ENCODE measurements around the gene KCNK2.

Gene KCNK2

DNA sequence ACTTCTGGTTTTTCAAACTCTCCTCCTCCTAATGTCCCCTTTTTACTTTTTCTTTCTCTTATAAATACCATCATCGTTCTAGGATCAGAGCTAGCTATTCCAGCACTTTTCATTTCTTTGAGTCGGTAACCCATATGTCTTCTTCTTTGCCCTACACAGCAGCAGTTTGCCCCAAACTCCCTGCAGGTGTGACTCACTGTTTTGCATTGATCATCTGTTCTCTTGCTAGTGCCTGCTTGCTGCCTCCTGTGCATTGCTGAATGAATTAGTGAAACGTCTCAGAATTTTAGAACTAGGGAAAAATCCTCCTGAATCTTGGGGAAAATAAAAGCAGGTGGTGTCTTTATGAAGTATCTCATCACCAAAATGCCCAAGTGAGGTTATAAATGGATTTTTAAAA lies 21.7 kb downstream of the KCNK2 start:
- TF ChIP-seq POLR2AphosphoS5 (IDR thresholded peaks at IDR 0.05; ENCODE audit: low read depth, low read length) (no peak), TAF1 (IDR thresholded peaks at IDR 0.05; ENCODE audit: borderline replicate concordance, insufficient read depth, low read length) (no peak), SIN3A (IDR thresholded peaks at IDR 0.05; ENCODE audit: borderline replicate concordance, insufficient read depth, low read length) (no peak), FOXP2 (optimal IDR thresholded peaks at IDR 0.05; ENCODE audit: borderline replicate concordance, extremely low read depth, extremely low read length, insufficient read depth) (no peak)
- TF ChIP-seq, protein P1, sequence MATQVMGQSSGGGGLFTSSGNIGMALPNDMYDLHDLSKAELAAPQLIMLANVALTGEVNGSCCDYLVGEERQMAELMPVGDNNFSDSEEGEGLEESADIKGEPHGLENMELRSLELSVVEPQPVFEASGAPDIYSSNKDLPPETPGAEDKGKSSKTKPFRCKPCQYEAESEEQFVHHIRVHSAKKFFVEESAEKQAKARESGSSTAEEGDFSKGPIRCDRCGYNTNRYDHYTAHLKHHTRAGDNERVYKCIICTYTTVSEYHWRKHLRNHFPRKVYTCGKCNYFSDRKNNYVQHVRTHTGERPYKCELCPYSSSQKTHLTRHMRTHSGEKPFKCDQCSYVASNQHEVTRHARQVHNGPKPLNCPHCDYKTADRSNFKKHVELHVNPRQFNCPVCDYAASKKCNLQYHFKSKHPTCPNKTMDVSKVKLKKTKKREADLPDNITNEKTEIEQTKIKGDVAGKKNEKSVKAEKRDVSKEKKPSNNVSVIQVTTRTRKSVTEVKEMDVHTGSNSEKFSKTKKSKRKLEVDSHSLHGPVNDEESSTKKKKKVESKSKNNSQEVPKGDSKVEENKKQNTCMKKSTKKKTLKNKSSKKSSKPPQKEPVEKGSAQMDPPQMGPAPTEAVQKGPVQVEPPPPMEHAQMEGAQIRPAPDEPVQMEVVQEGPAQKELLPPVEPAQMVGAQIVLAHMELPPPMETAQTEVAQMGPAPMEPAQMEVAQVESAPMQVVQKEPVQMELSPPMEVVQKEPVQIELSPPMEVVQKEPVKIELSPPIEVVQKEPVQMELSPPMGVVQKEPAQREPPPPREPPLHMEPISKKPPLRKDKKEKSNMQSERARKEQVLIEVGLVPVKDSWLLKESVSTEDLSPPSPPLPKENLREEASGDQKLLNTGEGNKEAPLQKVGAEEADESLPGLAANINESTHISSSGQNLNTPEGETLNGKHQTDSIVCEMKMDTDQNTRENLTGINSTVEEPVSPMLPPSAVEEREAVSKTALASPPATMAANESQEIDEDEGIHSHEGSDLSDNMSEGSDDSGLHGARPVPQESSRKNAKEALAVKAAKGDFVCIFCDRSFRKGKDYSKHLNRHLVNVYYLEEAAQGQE (IDR thresholded peaks at IDR 0.05; ENCODE audit: insufficient read depth in 1 of 2, low read depth in 2 of 2, low read length in 2 of 2): no peak

DNA sequence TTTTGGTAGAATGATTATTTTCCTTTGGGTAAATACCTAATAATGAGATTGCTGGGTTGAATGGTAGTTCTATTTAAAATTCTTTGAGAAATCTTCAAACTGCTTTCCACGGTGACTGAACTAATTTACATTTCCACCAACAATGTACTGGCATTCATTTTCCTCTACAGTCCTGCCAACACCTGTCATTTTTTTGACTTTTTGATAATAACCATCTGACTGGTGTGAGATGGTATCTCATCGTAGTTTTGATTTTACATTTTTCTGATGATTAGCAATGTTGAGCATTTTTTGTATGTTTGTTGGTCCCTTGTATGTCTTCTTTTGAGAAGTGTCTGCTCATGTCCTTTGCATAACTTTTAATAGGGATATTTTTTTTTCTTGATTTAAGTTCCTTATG lies 23.5 kb downstream of the KCNK2 start:
- TF ChIP-seq POLR2AphosphoS5 (IDR thresholded peaks at IDR 0.05; ENCODE audit: low read depth, low read length) (no peak), SIN3A (IDR thresholded peaks at IDR 0.05; ENCODE audit: borderline replicate concordance, insufficient read depth, low read length) (no peak)
- TF ChIP-seq, protein P1 (IDR thresholded peaks at IDR 0.05; ENCODE audit: insufficient read depth in 1 of 2, low read depth in 2 of 2, low read length in 2 of 2): no peak

- no peak for TF ChIP-seq FOXP2 (optimal IDR thresholded peaks at IDR 0.05; ENCODE audit: borderline replicate concordance, extremely low read depth, extremely low read length, insufficient read depth)
- no peak for TF ChIP-seq TAF1 (IDR thresholded peaks at IDR 0.05; ENCODE audit: borderline replicate concordance, insufficient read depth, low read length)
- no peak for TF ChIP-seq POLR2AphosphoS5 (IDR thresholded peaks at IDR 0.05; ENCODE audit: low read depth, low read length)
- TF ChIP-seq SIN3A (IDR thresholded peaks at IDR 0.05; ENCODE audit: borderline replicate concordance, insufficient read depth, low read length): no peak
- TF ChIP-seq, protein P1 (IDR thresholded peaks at IDR 0.05; ENCODE audit: insufficient read depth in 1 of 2, low read depth in 2 of 2, low read length in 2 of 2): no peak
Measured at GRCh38 chr1:215109171-215109570, 26.6 kb downstream of the KCNK2 start.

- no peak for TF ChIP-seq TAF1 (IDR thresholded peaks at IDR 0.05; ENCODE audit: borderline replicate concordance, insufficient read depth, low read length)
- TF ChIP-seq FOXP2 (optimal IDR thresholded peaks at IDR 0.05; ENCODE audit: borderline replicate concordance, extremely low read depth, extremely low read length, insufficient read depth): no peak
- no peak for TF ChIP-seq POLR2AphosphoS5 (IDR thresholded peaks at IDR 0.05; ENCODE audit: low read depth, low read length)
- TF ChIP-seq, protein P1 (IDR thresholded peaks at IDR 0.05; ENCODE audit: insufficient read depth in 1 of 2, low read depth in 2 of 2, low read length in 2 of 2): no peak
- TF ChIP-seq SIN3A (IDR thresholded peaks at IDR 0.05; ENCODE audit: borderline replicate concordance, insufficient read depth, low read length): no peak
Measured at GRCh38 chr1:215111916-215112315, 29.4 kb downstream of the KCNK2 start.

- TF ChIP-seq TAF1 (IDR thresholded peaks at IDR 0.05; ENCODE audit: borderline replicate concordance, insufficient read depth, low read length) (no peak), POLR2AphosphoS5 (IDR thresholded peaks at IDR 0.05; ENCODE audit: low read depth, low read length) (no peak), FOXP2 (optimal IDR thresholded peaks at IDR 0.05; ENCODE audit: borderline replicate concordance, extremely low read depth, extremely low read length, insufficient read depth) (no peak), SIN3A (IDR thresholded peaks at IDR 0.05; ENCODE audit: borderline replicate concordance, insufficient read depth, low read length) (no peak)
- TF ChIP-seq, protein P1 (IDR thresholded peaks at IDR 0.05; ENCODE audit: insufficient read depth in 1 of 2, low read depth in 2 of 2, low read length in 2 of 2): no peak
Measured at GRCh38 chr1:215113776-215114153, 31.2 kb downstream of the KCNK2 start.
